GM23338 (cell line): ENCODE results near the gene ANG. TPM values are rescaled to one million over a fixed set of nuclear protein-coding genes. Genes with fewer than 3 reads are reported as not detected.

ENCODE experiments used
- ATAC-seq: fragments of 200-7000 bp; cut with Tn5 transposase; 3 replicates; pipeline ENCODE4 v1.9.1; 2020
- DNase-seq: peaks from one replicate; pipeline ENCODE4 v3.0.0-alpha.2; 2015; ENCODE audit warnings: low spot score
- H2AFZ ChIP-seq: fragments of 200-600 bp; sonication (generic); 2 replicates; pipeline ENCODE4 v1.8.0; 2016; ENCODE audit warnings: antibody characterized with exemption, mild to moderate bottlenecking, moderate library complexity
- H3F3A ChIP-seq: fragments of 200-600 bp; sonication (generic); replicated peaks from 2 replicates; pipeline ENCODE4 v1.8.0; 2017; ENCODE audit warnings: antibody characterized with exemption, mixed run types, low read depth
- H3K27ac ChIP-seq: fragments of 200-600 bp; sonication (generic); 2 replicates; pipeline ENCODE4 v1.6.1; 2016; ENCODE audit warnings: low read depth
- H3K27me3 ChIP-seq: fragments of 200-600 bp; sonication (generic); 2 replicates; pipeline ENCODE4 v1.8.0; 2016; ENCODE audit warnings: mild to moderate bottlenecking, mixed run types, moderate library complexity; ENCODE audit not compliant: insufficient read depth
- H3K36me3 ChIP-seq: fragments of 200-600 bp; sonication (generic); 2 replicates; pipeline ENCODE4 v1.8.0; 2016; ENCODE audit warnings: mild to moderate bottlenecking; ENCODE audit not compliant: insufficient read depth
- H3K4me1 ChIP-seq: fragments of 200-600 bp; sonication (generic); 2 replicates; pipeline ENCODE4 v1.8.0; 2016; ENCODE audit warnings: mild to moderate bottlenecking, moderate library complexity; ENCODE audit not compliant: insufficient read depth
- H3K4me2 ChIP-seq: fragments of 200-600 bp; sonication (generic); 2 replicates; pipeline ENCODE4 v1.7.1; 2017; ENCODE audit warnings: mixed run types
- H3K4me3 ChIP-seq: fragments of 200-600 bp; sonication (generic); 2 replicates; pipeline ENCODE4 v1.6.1; 2016; ENCODE audit warnings: mixed run types
- H3K79me2 ChIP-seq: fragments of 200-600 bp; sonication (generic); replicated peaks from 2 replicates; pipeline ENCODE4 v1.8.0; 2017; ENCODE audit warnings: mild to moderate bottlenecking; ENCODE audit not compliant: insufficient read depth
- H3K9me2 ChIP-seq: fragments of 200-600 bp; sonication (generic); 2 replicates; pipeline ENCODE4 v1.8.0; 2017; ENCODE audit not compliant: insufficient read depth
- H4K20me1 ChIP-seq: fragments of 200-600 bp; sonication (generic); replicated peaks from 2 replicates; pipeline ENCODE4 v1.8.0; 2017; ENCODE audit warnings: mild to moderate bottlenecking; ENCODE audit not compliant: insufficient read depth
- H3K27ac Mint-ChIP-seq: 2 replicates; pipeline ENCODE4 v1.8.0; 2020; ENCODE audit warnings: inconsistent platforms, mild to moderate bottlenecking, moderate library complexity, mixed read lengths
- H3K27me3 Mint-ChIP-seq: 3 replicates; pipeline ENCODE4 v1.8.0; 2022; ENCODE audit warnings: low read depth, mild to moderate bottlenecking, moderate library complexity, mixed read lengths, inconsistent platforms; ENCODE audit not compliant: insufficient read depth, poor library complexity
- H3K36me3 Mint-ChIP-seq: 3 replicates; pipeline ENCODE4 v1.8.0; 2021; ENCODE audit warnings: low read depth, mild to moderate bottlenecking, inconsistent platforms, moderate library complexity, mixed read lengths
- H3K4me1 Mint-ChIP-seq: 3 replicates; pipeline ENCODE4 v1.8.0; 2020; ENCODE audit warnings: mild to moderate bottlenecking, inconsistent platforms, mixed read lengths
- H3K4me3 Mint-ChIP-seq: 3 replicates; pipeline ENCODE4 v1.8.0; 2021; ENCODE audit warnings: moderate library complexity, mild to moderate bottlenecking, inconsistent platforms, mixed read lengths
- H3K9me3 Mint-ChIP-seq: 3 replicates; pipeline ENCODE4 v1.8.0; 2020; ENCODE audit warnings: moderate library complexity, mild to moderate bottlenecking, inconsistent platforms, mixed read lengths
- CREB1 ChIP-seq: fragments of 250-450 bp; sonication (Bioruptor Pico); IDR thresholded peaks from 2 replicates; pipeline ENCODE4 v1.5.0; 2020; ENCODE audit warnings: low read depth, mild to moderate bottlenecking, moderate library complexity
- CTCF ChIP-seq, 2 experiments: fragments of 200-600 bp in 1 of 2; sonication (generic) in 1 of 2; conservative IDR thresholded peaks; 2 replicates each; pipeline versions ENCODE4 v1.5.1 to v1.6.1; 2016 to 2017; ENCODE audit warnings: antibody characterized with exemption in 2 of 2, low read depth in 2 of 2, mild to moderate bottlenecking in 2 of 2, moderate library complexity in 1 of 2
- ETS1 ChIP-seq: IDR thresholded peaks from 2 replicates; pipeline ENCODE4 v1.6.1; 2016; ENCODE audit warnings: antibody characterized with exemption
- EZH2 ChIP-seq: fragments of 200-600 bp; sonication (generic); IDR thresholded peaks from one replicate; pipeline ENCODE4 v1.8.0; 2017; ENCODE audit warnings: antibody characterized with exemption, mild to moderate bottlenecking, low read depth; ENCODE audit not compliant: unreplicated experiment
- EZH2phosphoT487 ChIP-seq: fragments of 200-600 bp; sonication (generic); IDR thresholded peaks from one replicate; pipeline ENCODE4 v1.8.1; 2018; ENCODE audit warnings: antibody characterized with exemption; ENCODE audit not compliant: unreplicated experiment
- NANOG ChIP-seq: IDR thresholded peaks from 2 replicates; pipeline ENCODE4 v1.6.1; 2016; ENCODE audit warnings: antibody characterized with exemption, borderline replicate concordance
- POLR2AphosphoS5 ChIP-seq: IDR thresholded peaks from 2 replicates; pipeline ENCODE4 v1.6.1; 2016; ENCODE audit warnings: antibody characterized with exemption, low read depth
- REST ChIP-seq: IDR thresholded peaks from one replicate; pipeline ENCODE4 v1.6.1; 2018; ENCODE audit warnings: antibody characterized with exemption; ENCODE audit not compliant: unreplicated experiment
- STAT1 ChIP-seq: IDR thresholded peaks from one replicate; pipeline ENCODE4 v1.6.1; 2016; ENCODE audit warnings: antibody characterized with exemption; ENCODE audit not compliant: unreplicated experiment
- ZNF114 ChIP-seq: fragments of 250-450 bp; sonication (Bioruptor Pico); IDR thresholded peaks from 2 replicates; pipeline ENCODE4 v1.5.0; 2020; ENCODE audit warnings: mild to moderate bottlenecking, moderate library complexity
- ZNF331 ChIP-seq: fragments of 250-450 bp; sonication (Bioruptor Pico); IDR thresholded peaks from 2 replicates; pipeline ENCODE4 v1.5.0; 2020; ENCODE audit warnings: low read depth, mild to moderate bottlenecking, moderate library complexity
- polyA plus RNA-seq: library from polyadenylated mRNA; unstranded; fragments of >200 nt; fragmentation: Nextera tagmentation; extraction: Ambion mirVana; gene quantifications from 2 replicates; pipeline ENCODE4 v1.2.1, GENCODE V29; 2016
- total RNA-seq: library from RNA; depleted of rRNA; stranded (reverse); fragments of >200 nt; shearing (Covaris generic); gene quantifications from 2 replicates; pipeline ENCODE4 v1.2.3, GENCODE V29; 2014

The ANG gene
- total and polyA plus RNA-seq, 2 experiments from 2014 or later: 2.3 to 3.7 TPM

GRCh38 chr14:20712904-20713303, 24.3 kb downstream of the ANG start (continued):
- no peak for TF ChIP-seq REST
- TF ChIP-seq ZNF114 (CRISPR knock-in tag): no peak
- no peak for TF ChIP-seq NANOG
- no peak for TF ChIP-seq EZH2phosphoT487
- TF ChIP-seq STAT1: no peak
- TF ChIP-seq ETS1: no peak
- no peak for TF ChIP-seq CTCF (conservative IDR thresholded peaks at IDR 0.05; ENCODE audit: low read depth in 2 of 2)
- no peak for TF ChIP-seq EZH2

GRCh38 chr14:20714593-20715250, 26.2 kb downstream of the ANG start:
- H3K27ac ChIP-seq: no peak overlapping the region
- peaks cover 3% of the 10 kb centered on the region for H3K27me3 Mint-ChIP-seq
- H3K79me2 ChIP-seq: no peaks in the 10 kb centered on the region
- no peak overlapping the region for H3K4me3 ChIP-seq
- H3K4me3 Mint-ChIP-seq: no peak overlapping the region
- H3K4me2 ChIP-seq: no peak overlapping the region
- H3F3A ChIP-seq: no peaks in the 10 kb centered on the region
- no peak for DNase-seq
- peaks cover 5% of the 10 kb centered on the region for H3K36me3 Mint-ChIP-seq
- H4K20me1 ChIP-seq: no peaks in the 10 kb centered on the region
- H3K36me3 ChIP-seq: no peaks in the 10 kb centered on the region
- H3K9me2 ChIP-seq: peaks cover 11% of the 10 kb centered on the region; the same call in 1 of the 2 replicates
- H3K27ac Mint-ChIP-seq: no peak overlapping the region
- H3K9me3 Mint-ChIP-seq: peaks cover 5% of the 10 kb centered on the region; the same call in 2 of the 3 replicates
- H3K4me1 ChIP-seq: no peaks in the 10 kb centered on the region
- H3K4me1 Mint-ChIP-seq: peaks cover 14% of the 10 kb centered on the region
- H2AFZ ChIP-seq: 0 out of 2 replicates have a peak overlapping the region, but pooled peaks have one; percentile 77
- no peak for ATAC-seq
- no peaks in the 10 kb centered on the region for H3K27me3 ChIP-seq
- TF ChIP-seq POLR2AphosphoS5: no peak
- no peak for TF ChIP-seq ZNF331 (CRISPR knock-in tag)
- no peak for TF ChIP-seq CREB1 (CRISPR knock-in tag)
- no peak for TF ChIP-seq CTCF (conservative IDR thresholded peaks at IDR 0.05; ENCODE audit: low read depth in 2 of 2)
- no peak for TF ChIP-seq EZH2phosphoT487
- no peak for TF ChIP-seq STAT1
- no peak for TF ChIP-seq ETS1
